B cell (primary cell): ENCODE results near the gene NELL2. TPM values are rescaled to one million over a fixed set of nuclear protein-coding genes. Genes with fewer than 3 reads are reported as not detected.

Source experiments
- ATAC-seq: fragments of 200-7000 bp; cut with Tn5 transposase; one replicate; pipeline ENCODE4 v1.10.0; 2021; ENCODE audit warnings: low read depth, mild to moderate bottlenecking, moderate number of reproducible peaks, moderate library complexity
- CTCF ChIA-PET: fragments of 350-600 bp; sonication (Branson Sonifier 250); formaldehyde crosslinking; loops from one replicate; lab custom pipeline; 2021; ENCODE audit warnings: antibody characterized with exemption, inconsistent platforms; lab: Charles Lee
- POLR2A ChIA-PET: fragments of 350-600 bp; sonication (Branson Sonifier 250); formaldehyde crosslinking; loops from one replicate; lab custom pipeline; 2021; ENCODE audit warnings: antibody characterized with exemption; lab: Charles Lee
- DNase-seq: peaks from one replicate; pipeline ENCODE4 v3.0.0; 2013
- H2AFZ ChIP-seq: 2 replicates; pipeline ENCODE4 v1.6.1; 2012; ENCODE audit warnings: mild to moderate bottlenecking, low read depth, low read length; ENCODE audit not compliant: insufficient read depth, poor library complexity, severe bottlenecking
- H3K27ac ChIP-seq, 2 donors: 1 replicate in 1 of 2; 2 replicates in 1 of 2; pipeline ENCODE4 v1.5.1; 2012 to 2013; ENCODE audit warnings: low read length in 2 of 2, mild to moderate bottlenecking in 2 of 2, moderate library complexity in 1 of 2
- H3K27me3 ChIP-seq, 4 experiments: fragments of 200-600 bp in 1 of 4; sonication (generic) in 1 of 4; replicated peaks in 1 of 4; 1 replicate in 2 of 4; 2 replicates in 2 of 4; pipeline versions ENCODE4 v1.6.1 to v1.7.0; 2013 to 2016; ENCODE audit warnings: low read length in 3 of 4, mild to moderate bottlenecking in 2 of 4, mixed read lengths in 1 of 4, moderate library complexity in 1 of 4; ENCODE audit not compliant: insufficient read depth in 4 of 4, control insufficient read depth in 3 of 4; ENCODE audit errors: control extremely low read depth in 1 of 4
- H3K36me3 ChIP-seq, 2 experiments: replicated peaks in 1 of 2; 1 replicate in 1 of 2; 2 replicates in 1 of 2; pipeline versions ENCODE4 v1.6.1 to v1.7.1; 2013; ENCODE audit warnings: low read length in 1 of 2; ENCODE audit not compliant: insufficient read depth in 2 of 2, control insufficient read depth in 1 of 2; ENCODE audit errors: control extremely low read depth in 1 of 2, extremely low read depth in 1 of 2
- H3K4me1 ChIP-seq, 2 donors: fragments of 200-600 bp in 1 of 2; sonication (generic) in 1 of 2; 1 replicate in 1 of 2; 2 replicates in 1 of 2; pipeline versions ENCODE4 v1.5.1 to v1.6.1; 2013 to 2017; ENCODE audit warnings: low read length in 2 of 2; ENCODE audit not compliant: control insufficient read depth in 2 of 2, insufficient read depth in 2 of 2
- H3K4me2 ChIP-seq: replicated peaks from 2 replicates; pipeline ENCODE3; 2012; ENCODE audit warnings: mild to moderate bottlenecking, low read depth, low read length; ENCODE audit not compliant: poor library complexity, severe bottlenecking
- H3K4me3 ChIP-seq, 5 experiments: fragments of 200-600 bp in 1 of 5; sonication (generic) in 1 of 5; 1 replicate in 3 of 5; 2 replicates in 2 of 5; pipeline versions ENCODE4 v1.5.1 to v1.7.0; 2011 to 2016; ENCODE audit warnings: low read length in 4 of 5, mild to moderate bottlenecking in 4 of 5, low read depth in 2 of 5, control low read depth in 1 of 5, moderate library complexity in 1 of 5; ENCODE audit not compliant: insufficient read depth in 1 of 5; ENCODE audit errors: control extremely low read depth in 1 of 5, extremely low read depth in 1 of 5
- H3K79me2 ChIP-seq: fragments of 200-600 bp; sonication (generic); one replicate; pipeline ENCODE4 v1.6.0; 2016; ENCODE audit warnings: low read length; ENCODE audit not compliant: control insufficient read depth, insufficient read depth
- H3K9ac ChIP-seq: fragments of 200-600 bp; sonication (generic); 2 replicates; pipeline ENCODE4 v1.6.1; 2017; ENCODE audit warnings: mild to moderate bottlenecking, low read length, moderate library complexity
- H3K9me3 ChIP-seq, 3 donors: one replicate each; pipeline versions ENCODE4 v1.6.1 to v1.7.1; 2013; ENCODE audit warnings: low read length in 2 of 3; ENCODE audit not compliant: control insufficient read depth in 2 of 3, insufficient read depth in 1 of 3; ENCODE audit errors: control extremely low read depth in 1 of 3
- H4K20me1 ChIP-seq: 2 replicates; pipeline ENCODE4 v1.6.0; 2012; ENCODE audit warnings: mild to moderate bottlenecking, low read length; ENCODE audit not compliant: insufficient read depth, control insufficient read depth, poor library complexity, severe bottlenecking
- H3K27ac Mint-ChIP-seq: one replicate; pipeline ENCODE4 v1.8.0; 2021; ENCODE audit warnings: mixed read lengths
- H3K27me3 Mint-ChIP-seq: one replicate; pipeline ENCODE4 v1.8.0; 2021; ENCODE audit warnings: mixed read lengths
- H3K4me1 Mint-ChIP-seq: one replicate; pipeline ENCODE4 v1.8.0; 2021; ENCODE audit warnings: mixed read lengths
- H3K4me3 Mint-ChIP-seq: one replicate; pipeline ENCODE4 v1.8.0; 2021; ENCODE audit warnings: mixed read lengths
- H3K9me3 Mint-ChIP-seq: one replicate; pipeline ENCODE4 v1.8.0; 2022; ENCODE audit warnings: mixed read lengths; ENCODE audit not compliant: insufficient read depth
- CTCF ChIP-seq: fragments of 200-600 bp; IDR thresholded peaks from one replicate; pipeline ENCODE4 v1.8.0; 2022; ENCODE audit warnings: antibody characterized with exemption, mild to moderate bottlenecking
- EZH2 ChIP-seq: IDR thresholded peaks from 2 replicates; pipeline ENCODE4 v1.6.1; 2012; ENCODE audit warnings: borderline replicate concordance, low read depth, mild to moderate bottlenecking, moderate library complexity, low read length; ENCODE audit not compliant: insufficient read depth, poor library complexity, severe bottlenecking
- intact Hi-C: fragments of 100-400 bp; cut with micrococcal nuclease; formaldehyde crosslinking; loops from one replicate; pipeline ENCODE4 v1.10.0; 2022
- polyA plus RNA-seq: library from polyadenylated mRNA; depleted of rRNA; stranded (reverse); fragments of >200 nt; gene quantifications from 2 replicates; pipeline ENCODE4 v1.2.3, GENCODE V29; 2012
- total RNA-seq, 2 donors: library from RNA; stranded (reverse); fragments of 120-200 nt in 1 of 2; gene quantifications; 1 replicate in 1 of 2; 2 replicates in 1 of 2; pipeline versions ENCODE4 v1.2.3 to v1.2.4, GENCODE V29; 2013 to 2022

The NELL2 gene
- total and polyA plus RNA-seq, 2 donors (not counting 1 experiment from before 2014, with no cell fraction given) = 0.22 TPM; not detected in 1

DNA sequence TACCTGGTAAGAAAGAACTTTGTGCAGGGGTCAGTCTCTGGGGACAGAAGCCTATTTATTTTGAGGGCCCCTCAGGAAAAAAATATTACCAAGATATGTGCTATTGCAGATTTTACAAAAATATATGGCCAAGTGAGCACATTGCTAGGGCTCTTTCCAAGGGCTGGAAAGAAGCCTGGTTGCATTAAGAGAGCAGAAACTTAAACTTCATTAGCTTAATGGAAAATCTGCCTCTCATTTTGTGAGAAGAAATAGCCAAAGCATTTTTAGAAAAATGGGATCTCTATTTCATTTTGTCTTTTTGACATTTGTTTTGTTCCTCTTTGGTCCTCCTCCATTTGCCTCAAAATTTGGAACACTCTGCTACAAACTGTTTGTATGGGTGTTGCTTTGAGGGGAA, 283.5 kb downstream of the NELL2 start:
- DNase-seq = no peak
- no peak for ATAC-seq
- Histone ChIP-seq H3K4me2 (no peak overlapping the region), H3K9me3 (no peaks in the 10 kb centered on the region), H3K36me3 (no peaks in the 10 kb centered on the region), H3K27ac (no peak overlapping the region), H3K27me3 (no peaks in the 10 kb centered on the region), H2AFZ (no peak overlapping the region), H3K4me3 (no peak overlapping the region), H3K79me2 (no peaks in the 10 kb centered on the region), H3K9ac (no peak overlapping the region), H4K20me1 (no peaks in the 10 kb centered on the region), H3K4me1 (no peaks in the 10 kb centered on the region)
- intact Hi-C loops = loop anchor here (10.0 kb wide), 1 partner anchor 58 kb away; no protein-coding TSS in a partner anchor
- H3K4me1 Mint-ChIP-seq = no peaks in the 10 kb centered on the region
- no peak overlapping the region for H3K4me3 Mint-ChIP-seq
- POLR2A ChIA-PET = no interaction called here
- TF ChIP-seq CTCF (no peak), EZH2 (no peak)
- no peaks in the 10 kb centered on the region for H3K27me3 Mint-ChIP-seq
- CTCF ChIA-PET = no interaction called here
- H3K9me3 Mint-ChIP-seq = no peaks in the 10 kb centered on the region
- no peak overlapping the region for H3K27ac Mint-ChIP-seq

- Histone ChIP-seq H3K27me3 (no peaks in the 10 kb centered on the region), H3K36me3 (no peaks in the 10 kb centered on the region), H2AFZ (no peak overlapping the region), H3K4me3 (no peak overlapping the region), H4K20me1 (no peaks in the 10 kb centered on the region), H3K79me2 (no peaks in the 10 kb centered on the region), H3K9me3 (no peaks in the 10 kb centered on the region), H3K27ac (no peak overlapping the region), H3K4me2 (no peak overlapping the region), H3K4me1 (no peaks in the 10 kb centered on the region), H3K9ac (no peak overlapping the region)
- ATAC-seq = no peak
- intact Hi-C loops = loop anchor here (10.0 kb wide), 1 partner anchor 55 kb away; no protein-coding TSS in a partner anchor
- H3K27ac Mint-ChIP-seq = no peak overlapping the region
- DNase-seq = no peak
- H3K4me1 Mint-ChIP-seq = no peaks in the 10 kb centered on the region
- CTCF ChIA-PET = no interaction called here
- H3K9me3 Mint-ChIP-seq = no peaks in the 10 kb centered on the region
- POLR2A ChIA-PET = no interaction called here
- no peak overlapping the region for H3K4me3 Mint-ChIP-seq
- TF ChIP-seq EZH2 (no peak), CTCF (no peak)
- no peaks in the 10 kb centered on the region for H3K27me3 Mint-ChIP-seq
Observed at GRCh38 chr12:44589697-44590096, 286.4 kb downstream of the NELL2 start.
